SK-MEL-5 (cell line): ENCODE data around the gene SUMF1. TPM values are rescaled to one million over a fixed set of nuclear protein-coding genes. Genes with fewer than 3 reads are reported as not detected.
"Not testable (repeated sequence)": the region's sequence is repeated elsewhere in the genome, so short reads cannot be mapped to it uniquely, and the experiment has no call there.

Source experiments
- DNase-seq: peaks from one replicate; pipeline ENCODE4 v3.0.0-alpha.2; 2016; ENCODE audit warnings: low read depth, low spot score
- in situ Hi-C: cut with HindIII; loops from 2 replicates; pipeline ENCODE4 v1.10.0; 2016; ENCODE audit warnings: low sequenced_read_pairs, high pct_unique_total_duplicates, low pct_unique_long_range_greater_than_20kb
- total RNA-seq: library from RNA; depleted of rRNA; stranded (reverse); fragments of >200 nt; shearing (Covaris generic); gene quantifications from 2 replicates; pipeline ENCODE4 v1.2.3, GENCODE V29; 2014

The SUMF1 gene
- total RNA-seq, 1 experiment from 2014 or later = 78.2 TPM

GRCh38 chr3:4474683-4475490 lies 7.8 kb upstream of the SUMF1 start:
- DNase-seq = no peak
- in situ Hi-C loops = no loop called here

GRCh38 chr3:4472766-4473165 lies 5.7 kb upstream of the SUMF1 start:
- DNase-seq = no peak
- in situ Hi-C loops = no loop called here

GRCh38 chr3:4472312-4472711 lies 5.2 kb upstream of the SUMF1 start:
- no peak for DNase-seq
- in situ Hi-C loops = no loop called here

- in situ Hi-C loops = no loop called here
- DNase-seq = no peak
These were observed 4.8 kb upstream of the SUMF1 start for GRCh38 chr3:4471907-4472306.

GRCh38 chr3:4467522-4467867 lies 426 bp upstream of the SUMF1 start:
- in situ Hi-C loops = no loop called here
- no peak for DNase-seq

GRCh38 chr3:4464576-4464975 lies 2.5 kb downstream of the SUMF1 start:
- in situ Hi-C loops = no loop called here
- no peak for DNase-seq

- DNase-seq = no peak
- in situ Hi-C loops = no loop called here
These were observed 4.6 kb downstream of the SUMF1 start for GRCh38 chr3:4462369-4463040.

GRCh38 chr3:4461468-4462090 lies 5.5 kb downstream of the SUMF1 start:
- in situ Hi-C loops = no loop called here
- DNase-seq = no peak

GRCh38 chr3:4460334-4460733 lies 6.7 kb downstream of the SUMF1 start:
- in situ Hi-C loops = no loop called here
- no peak for DNase-seq

GRCh38 chr3:4458961-4459360 lies 8.1 kb downstream of the SUMF1 start:
- no peak for DNase-seq
- in situ Hi-C loops = no loop called here

- DNase-seq, in situ Hi-C loops: not testable (repeated sequence)
These were observed 10.3 kb downstream of the SUMF1 start for GRCh38 chr3:4456780-4457179.

- no peak for DNase-seq
- in situ Hi-C loops = no loop called here
These were observed 12.9 kb downstream of the SUMF1 start for GRCh38 chr3:4454142-4454541.

GRCh38 chr3:4449043-4449805 lies 17.8 kb downstream of the SUMF1 start:
- no peak for DNase-seq
- in situ Hi-C loops = no loop called here

- in situ Hi-C loops = no loop called here
- DNase-seq = no peak
These were observed 18.9 kb downstream of the SUMF1 start for GRCh38 chr3:4448187-4448586.

GRCh38 chr3:4447295-4447999 lies 19.6 kb downstream of the SUMF1 start:
- in situ Hi-C loops = no loop called here
- no peak for DNase-seq

GRCh38 chr3:4440951-4441350 lies 26.1 kb downstream of the SUMF1 start:
- no peak for DNase-seq
- in situ Hi-C loops = no loop called here

- in situ Hi-C loops = no loop called here
- no peak for DNase-seq
These were observed 28.8 kb downstream of the SUMF1 start for GRCh38 chr3:4438296-4438695.

GRCh38 chr3:4432259-4432658 lies 34.8 kb downstream of the SUMF1 start:
- in situ Hi-C loops = no loop called here
- DNase-seq = no peak
